GM21723 (cell line): Measurements from ENCODE around the gene PRRT1.
A peak's percentile ranks its signal among the peaks of the same experiment; 100 is the strongest.

Source experiments
- ATAC-seq: cut with Tn5 transposase; IDR thresholded peaks from one replicate; pipeline ENCODE4 v1.9.1; 2021; ENCODE audit warnings: mild to moderate bottlenecking, moderate library complexity; ENCODE audit not compliant: unreplicated experiment

The PRRT1 gene

DNA sequence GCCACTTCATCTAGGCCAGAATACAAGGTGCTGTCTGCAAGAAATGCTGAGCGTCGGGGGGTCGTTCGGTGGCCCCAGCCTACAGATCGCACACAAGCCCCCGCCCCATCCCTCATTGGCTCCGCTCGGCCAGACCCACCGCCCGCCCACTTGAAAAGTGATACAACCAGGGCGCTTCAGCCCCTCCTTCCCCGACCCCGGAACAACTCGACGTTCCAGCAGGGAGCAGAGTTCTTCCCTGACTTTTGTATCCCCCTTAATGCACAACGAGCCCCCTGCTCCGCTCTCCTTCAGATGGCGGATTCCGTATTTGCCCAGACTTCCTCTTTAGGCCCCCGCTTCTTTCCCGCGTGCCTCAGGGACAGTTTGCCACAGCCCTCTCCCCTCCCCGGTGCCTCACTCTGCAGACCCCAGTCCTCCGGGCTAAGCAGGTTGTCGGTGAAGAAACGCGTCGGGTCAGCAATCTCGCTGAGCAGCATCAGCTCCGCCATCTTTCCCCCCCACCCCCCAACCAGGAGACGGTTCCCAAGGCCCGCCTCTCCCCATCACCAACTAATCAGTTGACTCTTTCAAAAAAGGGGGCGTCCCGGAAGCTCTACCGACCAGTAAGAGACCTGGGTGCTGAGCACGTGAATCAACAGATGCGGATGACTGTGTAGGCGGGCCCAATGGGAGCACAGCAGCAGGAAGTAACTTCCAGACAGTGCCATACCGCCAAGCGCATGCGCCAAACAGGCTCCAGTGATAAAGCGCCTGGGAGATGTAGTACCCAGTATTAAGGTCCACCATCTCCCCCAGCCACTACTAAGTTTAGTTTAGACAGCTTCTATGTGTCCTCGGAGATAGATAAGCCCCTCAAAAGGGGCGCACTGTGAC, 23.8 kb downstream of the PRRT1 start, which contains the start of gene ATF6B:
Gene ATF6B, minus strand, starts transcription at position 530 of the 876 bp plus-strand sequence. Its CDS starts 39 bp downstream, at position 491.
- peak; percentile 71 for ATAC-seq

DNA sequence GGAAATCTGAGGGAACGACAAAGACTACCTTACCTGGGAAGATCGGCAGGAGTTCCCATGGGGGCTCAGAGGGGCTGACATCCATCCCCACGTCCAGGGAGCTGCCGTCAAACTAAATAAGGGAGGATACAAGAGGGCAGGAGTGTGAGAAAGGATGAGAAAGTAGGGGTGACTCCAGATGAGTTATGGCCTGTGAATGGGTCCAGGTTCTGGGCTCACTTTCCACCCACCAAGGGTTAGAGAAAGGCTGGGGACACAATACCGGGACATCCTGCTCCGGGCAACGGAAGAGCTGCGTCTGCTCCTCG, 24.4 kb downstream of the PRRT1 start:
- no peak for ATAC-seq

DNA sequence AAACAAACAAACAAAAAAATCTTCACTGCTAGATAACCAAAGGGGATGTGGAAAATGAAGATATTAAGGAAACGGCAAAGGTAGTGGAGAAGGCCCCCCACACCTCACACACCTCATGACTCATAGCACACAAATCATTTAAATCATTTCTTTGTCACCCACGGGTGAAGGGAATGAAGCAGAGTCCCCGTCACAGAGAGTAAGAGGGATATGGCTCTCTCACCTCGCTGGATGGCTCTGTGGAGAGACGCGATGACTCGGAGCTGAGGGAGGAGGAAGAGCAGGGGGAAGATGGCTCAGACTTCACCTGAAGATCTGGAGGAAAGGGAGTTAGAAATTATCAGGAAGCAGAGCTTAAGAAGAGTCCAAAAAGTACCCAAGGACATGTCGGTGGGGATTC, 24.9 kb downstream of the PRRT1 start:
- ATAC-seq: no peak

DNA sequence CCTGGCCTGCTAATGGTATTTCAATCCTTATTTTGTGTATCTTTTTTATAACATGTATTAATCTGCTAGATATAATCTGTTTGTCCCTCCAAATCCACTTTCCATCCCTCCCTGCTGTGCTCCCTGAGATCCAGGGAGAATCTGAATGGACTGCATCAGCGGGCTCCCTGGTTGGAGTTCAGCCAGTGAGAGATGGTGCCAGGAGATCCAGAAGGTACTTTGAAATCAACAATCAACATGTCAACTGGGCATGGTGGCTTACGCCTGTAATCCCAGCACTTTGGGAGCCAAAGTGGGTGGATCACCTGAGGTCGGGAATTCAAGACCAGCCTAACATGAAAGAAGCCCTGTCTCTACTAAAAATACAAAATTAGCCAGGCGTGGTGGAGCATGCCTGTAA, 28.1 kb downstream of the PRRT1 start:
- ATAC-seq: no peak

DNA sequence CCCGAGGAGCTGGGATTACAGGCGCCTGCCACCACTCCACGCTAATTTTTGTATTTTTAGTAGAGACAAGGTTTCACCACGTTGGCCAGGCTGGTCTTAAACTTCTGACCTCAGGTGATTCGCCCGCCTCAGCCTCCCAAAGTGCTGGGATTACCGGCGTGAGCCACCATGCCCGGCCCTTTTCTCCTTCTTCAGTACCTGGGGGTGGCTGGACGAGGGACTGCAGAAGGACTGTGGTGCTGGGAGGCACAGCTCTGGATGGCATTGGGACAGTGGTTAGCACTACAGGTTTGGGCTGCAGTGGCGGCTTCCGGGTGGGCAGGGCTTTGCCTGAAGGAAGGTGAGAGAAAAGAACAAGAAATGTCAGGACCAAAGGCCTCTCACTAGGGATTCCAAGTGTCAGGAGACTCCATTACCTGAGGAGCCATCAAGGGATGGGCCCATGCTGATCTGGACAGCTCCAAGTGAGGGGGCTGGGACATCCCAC, 31.1 kb downstream of the PRRT1 start:
- ATAC-seq: no peak

DNA sequence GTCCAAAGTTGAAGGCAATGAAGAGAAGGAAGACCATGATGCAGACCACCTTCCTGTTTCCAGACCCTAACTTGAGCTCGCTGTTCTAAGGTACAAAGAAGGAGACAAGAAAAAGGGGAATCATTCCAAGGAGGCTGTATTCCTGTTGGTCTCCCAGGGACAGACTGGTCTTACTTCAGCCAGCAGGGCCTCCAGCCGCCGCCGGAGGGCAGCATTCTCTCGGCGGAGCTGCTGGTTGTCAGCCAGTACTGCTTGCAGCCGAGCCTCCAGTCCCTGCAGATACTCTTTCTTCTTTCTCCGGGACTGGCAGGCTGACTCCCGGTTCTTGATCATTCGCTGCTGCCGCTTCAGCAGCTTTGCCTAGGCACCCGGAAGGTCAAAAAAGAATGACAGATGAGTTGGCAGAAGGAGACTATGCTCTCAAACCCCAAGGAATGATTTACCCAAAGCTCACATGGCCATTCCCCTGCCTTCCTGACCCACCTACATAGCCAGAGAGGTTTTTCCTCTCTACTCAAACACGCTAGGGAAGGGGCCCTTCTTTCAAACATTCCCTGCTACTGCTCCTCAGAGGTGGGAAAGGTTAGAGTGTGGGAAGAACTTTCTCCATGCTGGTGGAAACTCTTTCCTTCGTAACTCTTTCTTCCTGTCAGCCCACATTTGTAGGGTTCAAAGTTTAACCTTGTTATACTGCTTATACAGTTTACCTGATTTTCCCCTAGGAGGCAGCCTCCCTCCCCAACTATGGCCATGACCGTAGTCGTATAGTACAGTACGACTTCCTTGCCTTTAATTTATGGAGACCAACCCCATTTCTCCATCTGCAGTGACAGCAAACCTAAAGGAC, 32.7 kb downstream of the PRRT1 start:
- ATAC-seq: no peak

DNA sequence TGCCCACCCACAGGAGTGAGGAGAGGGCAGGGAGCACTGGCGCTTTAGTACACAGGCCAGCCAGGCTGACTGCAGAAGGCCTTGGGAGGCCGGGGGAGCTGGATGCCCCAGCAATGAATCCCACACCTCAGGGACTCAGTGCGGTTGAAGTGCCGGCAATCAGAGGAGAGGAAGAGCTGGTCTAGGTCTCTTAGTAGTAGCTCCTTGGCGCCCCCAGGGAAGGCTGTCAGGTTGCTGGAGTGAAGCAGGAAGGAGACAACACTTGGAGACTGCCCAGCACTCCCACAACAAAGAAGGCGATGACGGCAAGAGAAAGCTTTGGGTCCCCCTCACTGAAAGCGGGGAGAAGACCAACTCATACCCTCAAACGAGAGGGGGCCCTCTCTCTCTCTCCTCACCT, 34.3 kb downstream of the PRRT1 start:
- ATAC-seq: no peak

DNA sequence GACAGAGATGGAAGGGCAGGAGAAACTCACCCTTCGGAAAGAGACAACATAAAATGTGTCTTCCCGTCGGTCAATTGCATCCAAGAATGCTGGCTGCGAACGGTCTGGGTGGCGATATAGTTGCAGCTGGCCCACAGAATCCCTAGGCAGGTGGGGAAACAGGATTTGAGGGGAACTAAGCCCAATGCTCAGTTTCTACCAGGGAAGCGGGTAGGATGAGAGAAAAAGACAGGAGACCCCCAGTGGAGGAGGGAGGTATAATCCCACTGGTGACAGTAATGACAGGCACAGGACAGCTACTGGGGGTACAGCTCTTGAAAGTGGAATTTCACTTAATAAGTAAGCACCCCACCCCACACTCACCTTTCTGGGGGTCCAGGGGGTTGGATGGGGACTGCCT, 35.1 kb downstream of the PRRT1 start:
- no peak for ATAC-seq

DNA sequence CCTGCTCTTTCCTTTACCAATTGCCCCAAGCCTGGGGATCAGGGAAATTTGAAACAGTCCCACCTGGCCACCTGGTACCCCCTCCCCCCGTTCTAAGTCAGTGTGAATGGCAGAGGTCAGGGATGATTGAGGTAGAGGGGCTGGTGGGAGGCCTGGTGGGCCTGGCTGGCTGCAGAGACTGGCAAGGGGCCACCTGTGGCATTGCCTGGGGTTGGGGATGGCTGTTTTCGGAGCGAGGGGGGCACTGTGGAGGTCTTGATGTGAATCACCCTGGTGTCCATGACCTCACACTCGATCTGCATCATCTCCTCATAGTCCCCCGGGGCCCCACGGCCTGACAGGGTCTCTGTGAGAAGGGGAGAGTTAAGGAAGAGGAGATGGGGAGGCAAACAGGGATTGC, 36.1 kb downstream of the PRRT1 start:
- no peak for ATAC-seq

DNA sequence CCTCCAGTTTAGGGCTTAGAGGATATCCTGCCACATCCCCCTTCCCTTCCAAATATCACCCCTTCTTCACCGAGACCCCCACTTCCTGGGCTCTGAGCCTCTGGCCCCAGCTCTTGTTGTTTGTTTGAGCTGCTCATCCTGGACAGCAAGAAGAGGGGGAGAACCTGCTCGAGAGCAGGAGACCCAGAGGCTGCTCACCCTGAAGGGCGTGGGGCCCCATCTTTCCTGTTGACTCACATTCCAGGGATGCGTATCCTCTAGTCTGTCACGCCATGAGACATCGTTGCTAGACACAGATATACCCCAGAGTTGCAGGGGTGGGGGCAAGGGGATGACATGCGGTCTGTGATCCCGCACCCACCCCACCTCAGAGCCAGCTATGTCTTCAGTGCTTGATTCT, 36.9 kb downstream of the PRRT1 start:
- ATAC-seq: no peak

DNA sequence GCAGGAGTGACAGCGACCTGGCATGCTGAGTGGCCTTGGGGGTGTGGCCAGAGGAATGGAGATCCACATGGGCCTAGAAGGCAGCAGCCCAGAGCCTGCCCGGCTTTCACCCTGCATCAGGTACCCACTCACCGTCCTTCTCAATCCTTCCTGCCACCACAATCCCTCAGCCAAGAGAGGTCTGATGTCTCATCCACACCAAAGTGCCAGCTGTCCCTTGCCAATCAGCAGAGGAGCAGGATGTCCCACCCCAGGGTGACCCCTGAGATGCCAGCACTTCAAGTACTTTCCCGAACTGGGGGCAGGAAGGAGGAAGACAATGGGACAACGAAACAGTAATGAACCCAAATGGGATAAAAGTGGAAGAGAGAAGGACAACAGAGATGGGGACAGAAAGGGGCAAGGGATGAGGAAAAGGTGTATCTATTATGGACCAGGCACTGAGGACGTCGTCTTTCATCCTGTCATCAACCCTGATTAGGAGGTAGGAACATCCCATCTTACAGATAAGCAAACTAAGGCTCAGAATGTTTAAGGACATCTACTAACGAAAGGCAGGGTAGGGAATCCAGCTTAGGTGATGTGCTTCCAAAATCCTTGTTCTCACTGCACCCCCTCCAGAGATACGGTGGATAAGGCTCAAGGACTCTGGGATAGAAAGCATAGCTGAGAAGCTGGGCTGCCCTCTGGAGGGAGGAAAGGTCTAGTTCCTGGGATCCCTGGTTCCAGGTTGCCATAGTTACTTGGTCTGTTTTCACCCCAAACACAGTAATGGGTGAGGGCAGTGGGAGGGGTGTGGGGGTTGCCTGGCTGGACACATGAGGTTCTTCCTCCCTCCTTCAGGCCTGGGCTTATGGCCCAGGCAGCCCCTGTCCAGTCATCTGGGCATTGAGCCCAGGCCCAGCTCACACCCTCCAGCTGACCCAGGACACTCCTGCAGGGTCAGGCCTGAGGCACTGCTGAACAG, 38.1 kb downstream of the PRRT1 start:
- no peak for ATAC-seq

DNA sequence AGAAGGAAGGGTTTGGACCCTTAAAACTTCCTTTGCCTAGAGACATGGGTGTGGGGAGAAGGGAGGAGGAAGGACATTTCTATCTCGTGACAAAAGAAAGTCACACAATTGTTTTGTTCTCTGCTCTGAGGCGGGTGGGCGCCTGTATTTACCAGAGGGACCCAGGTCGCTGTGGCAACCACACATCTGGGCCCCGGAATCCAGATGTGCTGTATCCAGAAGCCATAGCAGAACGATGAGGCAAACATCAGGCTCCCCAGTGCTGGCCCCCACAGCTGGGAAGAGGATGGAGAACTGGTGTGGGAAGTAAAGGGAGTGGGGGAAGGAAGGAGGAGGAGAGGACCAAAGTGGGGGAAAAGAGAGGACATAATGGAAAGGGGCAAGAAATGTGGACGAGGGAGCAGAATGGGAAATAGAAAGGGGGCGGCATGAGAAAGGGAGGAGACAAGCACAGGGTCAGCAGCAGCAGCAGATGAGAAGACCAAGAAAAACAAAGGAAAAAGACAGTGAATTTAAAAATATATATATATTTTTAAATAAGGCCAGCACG, 39.2 kb downstream of the PRRT1 start:
- no peak for ATAC-seq

DNA sequence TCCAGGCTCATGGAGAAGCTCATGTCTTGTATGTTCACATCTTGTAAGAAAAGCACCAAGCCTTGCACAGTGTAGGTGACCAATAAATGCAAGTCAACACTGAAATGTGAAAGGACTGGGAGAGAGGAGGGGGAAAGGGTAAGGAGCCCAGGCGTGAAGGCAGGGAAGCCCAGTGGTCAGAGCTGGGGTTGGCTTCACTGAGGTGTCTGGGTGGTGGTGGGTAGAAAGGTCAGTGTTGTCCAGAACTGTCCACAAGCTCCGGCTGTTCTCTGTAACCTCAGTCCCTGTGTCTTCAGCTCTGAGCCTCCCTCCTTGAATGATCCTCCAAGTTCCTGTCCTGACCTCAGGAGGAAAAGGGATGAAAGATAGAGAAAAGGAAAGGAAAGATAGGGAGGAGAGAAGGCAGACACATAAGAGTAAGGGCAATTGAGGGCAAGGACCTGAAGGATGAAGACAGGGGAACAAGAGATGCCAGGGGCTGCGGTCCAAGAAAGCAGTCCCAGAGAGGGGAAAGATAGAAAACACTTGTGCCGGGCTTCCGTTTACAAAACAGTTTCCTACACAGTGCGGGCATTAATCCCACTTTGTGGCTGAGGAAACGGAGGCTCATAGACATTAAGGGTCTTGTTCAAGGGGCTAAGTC, 40.2 kb downstream of the PRRT1 start:
- no peak for ATAC-seq

DNA sequence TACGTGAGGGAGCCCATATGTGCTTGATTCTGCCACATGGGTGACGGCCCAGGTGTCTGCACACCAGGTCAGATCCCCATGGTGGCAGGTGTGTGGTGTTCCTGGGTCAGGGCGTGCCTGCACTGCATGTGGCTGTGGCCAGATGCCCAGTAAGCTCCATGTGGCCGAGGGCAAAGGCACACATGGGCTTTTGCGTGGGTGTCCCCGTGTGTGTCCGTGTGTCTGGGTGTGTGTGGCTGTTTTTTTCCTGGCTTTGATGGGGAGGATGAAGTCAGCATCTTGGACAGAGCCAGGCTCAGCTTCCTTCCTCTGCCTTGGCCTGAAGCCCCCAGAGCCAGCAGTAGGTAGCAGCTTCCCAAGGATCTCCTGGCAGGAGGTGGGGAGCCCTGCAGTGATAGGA, 41.1 kb downstream of the PRRT1 start:
- ATAC-seq: no peak

DNA sequence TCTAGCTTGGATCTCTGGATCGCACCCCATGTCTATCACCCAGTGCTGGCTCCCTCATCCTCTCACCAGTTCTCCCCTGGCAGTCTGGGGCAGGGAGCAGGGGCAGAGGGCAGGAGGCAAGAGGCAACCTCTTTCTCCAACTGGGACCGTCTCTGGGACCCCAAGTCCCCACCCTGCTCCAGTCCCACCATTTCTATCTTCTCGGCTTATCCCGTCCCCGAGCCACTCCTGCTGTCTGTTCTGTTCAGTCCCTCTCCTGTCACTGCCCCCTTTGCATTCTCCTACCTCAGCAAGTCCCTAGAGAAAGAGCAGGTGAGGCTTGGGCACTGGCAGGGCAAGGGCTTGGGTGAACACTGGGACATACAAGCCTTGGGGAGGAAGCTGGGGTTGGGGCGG, 42.0 kb downstream of the PRRT1 start:
- no peak for ATAC-seq

DNA sequence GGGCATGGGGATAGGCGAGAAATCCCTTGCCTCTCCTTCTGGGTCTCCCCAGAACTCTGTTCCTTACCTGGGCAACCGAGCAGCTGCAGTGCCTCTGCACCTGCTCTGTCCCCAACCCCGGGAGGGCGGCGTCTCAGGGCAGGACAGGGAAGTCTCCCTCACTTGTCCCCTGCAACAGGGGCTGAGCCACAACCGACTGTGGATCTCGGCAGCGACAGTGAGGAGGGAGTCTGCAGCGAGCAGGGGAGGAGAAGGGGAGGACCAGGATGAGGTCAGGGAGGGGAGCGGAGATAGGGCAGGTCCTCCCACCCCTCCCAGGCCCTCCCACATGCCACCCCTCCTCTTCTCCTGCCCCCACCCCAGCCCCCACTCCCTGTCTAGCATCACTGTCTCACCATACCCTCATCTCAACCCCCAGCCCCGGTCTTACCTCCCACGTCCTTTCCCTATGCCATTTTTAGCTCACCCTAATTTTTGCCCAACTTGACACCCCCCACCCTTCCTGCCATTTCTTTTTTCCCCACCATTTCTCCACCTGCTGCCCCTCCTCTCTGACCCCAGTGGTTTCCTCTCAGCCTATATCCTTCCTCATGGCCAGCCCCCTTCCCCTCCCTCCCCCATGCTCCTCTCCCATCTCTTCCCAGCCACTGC, 42.5 kb downstream of the PRRT1 start, which contains the start of gene TNXB:
Gene TNXB, minus strand, starts transcription at position 225 of the 651 bp plus-strand sequence. CDS start 11,140 bp downstream, outside the sequence.
- no peak for ATAC-seq

DNA sequence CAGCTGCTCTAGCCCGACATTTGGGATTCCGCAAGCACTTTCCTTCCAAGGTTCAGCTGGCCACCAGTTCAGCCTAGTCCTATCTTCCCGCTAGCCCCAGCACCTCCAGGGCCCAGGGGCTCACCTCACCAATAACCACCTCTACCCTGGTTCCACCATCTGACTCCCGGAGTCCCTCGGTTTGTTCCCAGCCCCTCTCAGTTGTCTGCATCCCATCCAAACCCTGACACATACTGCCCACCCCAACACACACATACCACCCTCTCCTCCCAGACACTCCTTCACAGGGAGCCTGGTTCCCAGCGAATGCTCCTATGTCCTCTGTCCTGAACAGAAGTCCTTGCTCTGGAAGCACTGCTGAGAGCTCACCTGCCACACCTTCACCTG, 43.0 kb downstream of the PRRT1 start:
- ATAC-seq: no peak

DNA sequence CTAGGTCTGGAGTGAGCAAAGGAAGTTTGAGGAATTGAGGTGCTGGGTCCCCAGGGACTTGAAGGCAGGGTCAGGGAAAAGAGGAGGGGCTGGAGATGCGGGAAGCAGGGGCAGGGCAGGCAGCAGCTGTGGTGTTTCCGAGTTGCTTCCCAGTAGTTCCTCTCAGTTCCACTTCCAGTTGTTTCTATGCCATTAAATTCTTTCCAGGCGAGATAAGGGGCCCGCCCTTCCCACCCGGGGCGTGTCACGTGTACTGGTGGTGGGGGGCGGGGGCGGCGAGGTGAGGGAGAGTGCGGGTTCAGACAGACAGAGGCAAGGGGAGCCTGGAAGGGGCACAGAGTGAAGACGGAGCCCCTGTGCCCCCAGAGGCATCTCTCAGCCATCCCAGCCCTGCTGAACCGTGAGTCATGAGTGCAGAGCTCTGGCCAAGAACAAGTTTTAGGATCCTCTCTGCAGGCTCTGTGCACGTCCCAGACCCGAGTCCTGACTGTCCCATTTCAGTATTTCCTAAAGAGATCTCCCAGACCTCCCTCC, 43.6 kb downstream of the PRRT1 start:
- no peak for ATAC-seq

DNA sequence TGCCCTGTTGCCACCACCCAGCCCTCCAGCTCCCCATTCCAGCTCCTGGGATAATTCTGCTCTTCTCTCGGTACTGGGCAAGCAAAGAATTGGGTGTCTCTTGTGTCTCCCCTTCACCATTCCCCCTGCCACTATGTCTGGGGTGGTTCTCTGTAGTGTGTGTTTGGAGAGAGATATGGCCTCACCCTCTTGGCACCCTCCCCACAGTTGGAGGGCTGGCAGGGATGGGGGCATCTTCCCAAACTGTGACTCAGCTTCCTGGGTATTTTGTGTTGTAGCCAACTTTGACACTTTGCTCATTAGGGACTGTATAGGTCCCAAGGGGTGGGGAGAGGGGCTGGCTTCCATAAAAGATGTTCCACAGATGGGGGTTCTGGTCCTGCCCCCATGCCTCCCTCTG, 44.3 kb downstream of the PRRT1 start:
- ATAC-seq: no peak
